ENCODE measurements around the gene PRUNE2. TPM values are rescaled to one million over a fixed set of nuclear protein-coding genes. Genes with fewer than 3 reads are reported as not detected.

The PRUNE2 gene
- total RNA-seq, 1 donor from 2014 or later, result 4.3 TPM

DNA sequence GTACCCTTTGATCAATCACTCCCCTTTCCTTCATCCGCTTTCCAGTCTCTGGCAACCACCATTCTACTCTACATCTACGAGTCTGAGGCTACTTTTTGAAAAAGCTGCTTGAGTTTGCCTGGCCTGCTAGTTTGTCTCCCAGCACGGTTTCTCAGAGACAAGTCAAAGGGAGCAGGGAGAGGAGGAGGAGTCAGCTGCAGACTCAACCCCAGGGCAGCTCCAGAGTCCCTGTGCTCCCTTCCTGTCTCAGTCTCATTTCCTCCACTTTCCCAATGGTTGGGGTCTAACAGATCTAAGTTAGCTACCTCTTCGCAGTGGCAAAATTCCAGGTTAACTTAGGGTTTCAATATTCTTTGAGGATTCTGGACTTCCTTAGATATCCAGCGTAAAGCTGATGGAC lies 221.7 kb downstream of the PRUNE2 start:
- no peaks in the 10 kb centered on the region for H3K27me3 Mint-ChIP-seq (ENCODE audit: low read depth)
- H3K9me3 Mint-ChIP-seq, result peaks cover 5% of the 10 kb centered on the region
- TF ChIP-seq, protein P1, sequence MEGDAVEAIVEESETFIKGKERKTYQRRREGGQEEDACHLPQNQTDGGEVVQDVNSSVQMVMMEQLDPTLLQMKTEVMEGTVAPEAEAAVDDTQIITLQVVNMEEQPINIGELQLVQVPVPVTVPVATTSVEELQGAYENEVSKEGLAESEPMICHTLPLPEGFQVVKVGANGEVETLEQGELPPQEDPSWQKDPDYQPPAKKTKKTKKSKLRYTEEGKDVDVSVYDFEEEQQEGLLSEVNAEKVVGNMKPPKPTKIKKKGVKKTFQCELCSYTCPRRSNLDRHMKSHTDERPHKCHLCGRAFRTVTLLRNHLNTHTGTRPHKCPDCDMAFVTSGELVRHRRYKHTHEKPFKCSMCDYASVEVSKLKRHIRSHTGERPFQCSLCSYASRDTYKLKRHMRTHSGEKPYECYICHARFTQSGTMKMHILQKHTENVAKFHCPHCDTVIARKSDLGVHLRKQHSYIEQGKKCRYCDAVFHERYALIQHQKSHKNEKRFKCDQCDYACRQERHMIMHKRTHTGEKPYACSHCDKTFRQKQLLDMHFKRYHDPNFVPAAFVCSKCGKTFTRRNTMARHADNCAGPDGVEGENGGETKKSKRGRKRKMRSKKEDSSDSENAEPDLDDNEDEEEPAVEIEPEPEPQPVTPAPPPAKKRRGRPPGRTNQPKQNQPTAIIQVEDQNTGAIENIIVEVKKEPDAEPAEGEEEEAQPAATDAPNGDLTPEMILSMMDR (conservative IDR thresholded peaks at IDR 0.05), result no peak
- no peak overlapping the region for H3K27ac Mint-ChIP-seq (ENCODE audit: unreplicated experiment)
- H3K36me3 Mint-ChIP-seq (ENCODE audit: low read depth), result peaks cover 3% of the 10 kb centered on the region
- peaks cover 4% of the 10 kb centered on the region for H3K4me1 Mint-ChIP-seq
- no peak overlapping the region for H3K4me3 Mint-ChIP-seq
- DNase-seq (ENCODE audit: low read depth, low spot score), result no peak

DNA sequence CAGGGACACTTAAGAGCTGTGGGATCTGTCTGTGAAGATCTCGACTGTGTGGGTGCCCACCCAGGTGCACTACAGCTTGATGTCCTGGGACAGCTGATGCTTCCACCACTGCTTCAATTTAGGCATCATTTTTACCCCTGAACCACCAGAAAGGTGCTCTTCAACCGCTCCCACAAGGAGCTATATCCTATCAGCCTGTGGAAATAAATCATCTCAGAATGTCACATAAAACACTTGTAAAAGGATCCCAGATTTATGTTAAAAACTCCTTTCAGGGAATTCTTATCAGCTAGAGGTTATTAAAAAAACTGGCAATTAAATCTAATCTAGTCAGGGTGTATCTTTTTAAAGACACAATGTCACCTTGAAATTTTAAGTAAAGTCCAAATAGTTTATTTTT lies 224.4 kb downstream of the PRUNE2 start:
- no peaks in the 10 kb centered on the region for H3K27me3 Mint-ChIP-seq (ENCODE audit: low read depth)
- H3K36me3 Mint-ChIP-seq (ENCODE audit: low read depth), result peaks cover 3% of the 10 kb centered on the region
- H3K4me1 Mint-ChIP-seq, result peaks cover 4% of the 10 kb centered on the region
- TF ChIP-seq, protein P1 (conservative IDR thresholded peaks at IDR 0.05), result no peak
- H3K27ac Mint-ChIP-seq (ENCODE audit: unreplicated experiment), result no peak overlapping the region
- H3K4me3 Mint-ChIP-seq, result no peak overlapping the region
- no peak for DNase-seq (ENCODE audit: low read depth, low spot score)
- H3K9me3 Mint-ChIP-seq, result peaks cover 5% of the 10 kb centered on the region

GRCh38 chr9:76680716-76681425 lies 225.0 kb downstream of the PRUNE2 start:
- TF ChIP-seq, protein P1 (conservative IDR thresholded peaks at IDR 0.05), result no peak
- Mint-ChIP-seq H3K9me3 (peaks cover 5% of the 10 kb centered on the region), H3K27ac (ENCODE audit: unreplicated experiment) (no peak overlapping the region), H3K27me3 (ENCODE audit: low read depth) (no peaks in the 10 kb centered on the region), H3K4me1 (peaks cover 3% of the 10 kb centered on the region), H3K4me3 (no peak overlapping the region), H3K36me3 (ENCODE audit: low read depth) (peaks cover 3% of the 10 kb centered on the region)
- DNase-seq (ENCODE audit: low read depth, low spot score), result no peak

DNA sequence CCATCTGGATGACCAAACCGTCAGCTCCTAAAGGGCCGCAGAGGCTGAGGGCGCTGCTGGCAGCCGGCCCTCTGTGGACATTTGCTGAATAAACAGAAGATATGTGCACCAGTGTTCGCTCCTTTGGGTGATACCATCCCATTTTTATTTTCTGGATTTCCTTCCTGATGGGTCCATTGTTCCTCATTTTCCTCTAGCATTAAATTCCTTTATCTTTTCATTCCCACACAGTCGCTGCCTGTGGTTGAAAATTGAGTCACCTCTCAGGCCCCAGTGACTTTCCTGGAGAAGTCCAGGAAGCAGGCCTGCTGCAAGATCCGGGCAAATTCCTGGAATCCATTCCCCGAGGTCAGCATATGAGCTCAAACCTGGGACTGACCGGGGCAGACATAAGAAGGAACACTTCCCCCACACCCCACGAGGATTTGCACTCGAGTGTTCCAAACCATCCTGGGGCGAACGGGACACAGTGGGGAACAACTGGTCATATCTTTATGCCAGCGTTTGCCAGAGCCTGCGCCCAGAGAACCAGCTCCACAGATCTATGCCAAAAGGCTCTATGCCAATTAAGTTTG lies 228.3 kb downstream of the PRUNE2 start:
- no peak overlapping the region for H3K4me3 Mint-ChIP-seq
- H3K36me3 Mint-ChIP-seq (ENCODE audit: low read depth), result peaks cover 3% of the 10 kb centered on the region
- no peak for DNase-seq (ENCODE audit: low read depth, low spot score)
- H3K27me3 Mint-ChIP-seq (ENCODE audit: low read depth), result no peaks in the 10 kb centered on the region
- H3K9me3 Mint-ChIP-seq, result peaks cover 5% of the 10 kb centered on the region
- TF ChIP-seq, protein P1 (conservative IDR thresholded peaks at IDR 0.05), result no peak
- H3K4me1 Mint-ChIP-seq, result no peaks in the 10 kb centered on the region
- H3K27ac Mint-ChIP-seq (ENCODE audit: unreplicated experiment), result no peak overlapping the region

- peaks cover 3% of the 10 kb centered on the region for H3K36me3 Mint-ChIP-seq (ENCODE audit: low read depth)
- H3K4me3 Mint-ChIP-seq, result no peak overlapping the region
- TF ChIP-seq, protein P1 (conservative IDR thresholded peaks at IDR 0.05), result no peak
- no peak overlapping the region for H3K27ac Mint-ChIP-seq (ENCODE audit: unreplicated experiment)
- H3K27me3 Mint-ChIP-seq (ENCODE audit: low read depth), result no peaks in the 10 kb centered on the region
- H3K9me3 Mint-ChIP-seq, result peaks cover 5% of the 10 kb centered on the region
- no peaks in the 10 kb centered on the region for H3K4me1 Mint-ChIP-seq
- DNase-seq (ENCODE audit: low read depth, low spot score), result no peak
Observed at GRCh38 chr9:76676857-76677256, 229.1 kb downstream of the PRUNE2 start.

All from neural crest cell (in vitro differentiated cells).